B cell (primary cell): ENCODE measurements around the gene LAMP2. TPM values are rescaled to one million over a fixed set of nuclear protein-coding genes. Genes with fewer than 3 reads are reported as not detected.

Experiments
- ATAC-seq: fragments of 200-7000 bp; cut with Tn5 transposase; one replicate; pipeline ENCODE4 v1.10.0; 2021; ENCODE audit warnings: low read depth, mild to moderate bottlenecking, moderate number of reproducible peaks, moderate library complexity
- CTCF ChIA-PET: fragments of 350-600 bp; sonication (Branson Sonifier 250); formaldehyde crosslinking; loops from one replicate; lab custom pipeline; 2021; ENCODE audit warnings: antibody characterized with exemption, inconsistent platforms; lab: Charles Lee
- POLR2A ChIA-PET: fragments of 350-600 bp; sonication (Branson Sonifier 250); formaldehyde crosslinking; loops from one replicate; lab custom pipeline; 2021; ENCODE audit warnings: antibody characterized with exemption; lab: Charles Lee
- DNase-seq: peaks from one replicate; pipeline ENCODE4 v3.0.0; 2013
- H2AFZ ChIP-seq: 2 replicates; pipeline ENCODE4 v1.6.1; 2012; ENCODE audit warnings: mild to moderate bottlenecking, low read depth, low read length; ENCODE audit not compliant: insufficient read depth, poor library complexity, severe bottlenecking
- H3K27ac ChIP-seq, 2 donors: 1 replicate in 1 of 2; 2 replicates in 1 of 2; pipeline ENCODE4 v1.5.1; 2012 to 2013; ENCODE audit warnings: low read length in 2 of 2, mild to moderate bottlenecking in 2 of 2, moderate library complexity in 1 of 2
- H3K27me3 ChIP-seq, 4 experiments: fragments of 200-600 bp in 1 of 4; sonication (generic) in 1 of 4; replicated peaks in 1 of 4; 1 replicate in 2 of 4; 2 replicates in 2 of 4; pipeline versions ENCODE4 v1.6.1 to v1.7.0; 2013 to 2016; ENCODE audit warnings: low read length in 3 of 4, mild to moderate bottlenecking in 2 of 4, mixed read lengths in 1 of 4, moderate library complexity in 1 of 4; ENCODE audit not compliant: insufficient read depth in 4 of 4, control insufficient read depth in 3 of 4; ENCODE audit errors: control extremely low read depth in 1 of 4
- H3K36me3 ChIP-seq, 2 experiments: replicated peaks in 1 of 2; 1 replicate in 1 of 2; 2 replicates in 1 of 2; pipeline versions ENCODE4 v1.6.1 to v1.7.1; 2013; ENCODE audit warnings: low read length in 1 of 2; ENCODE audit not compliant: insufficient read depth in 2 of 2, control insufficient read depth in 1 of 2; ENCODE audit errors: control extremely low read depth in 1 of 2, extremely low read depth in 1 of 2
- H3K4me1 ChIP-seq, 2 donors: fragments of 200-600 bp in 1 of 2; sonication (generic) in 1 of 2; 1 replicate in 1 of 2; 2 replicates in 1 of 2; pipeline versions ENCODE4 v1.5.1 to v1.6.1; 2013 to 2017; ENCODE audit warnings: low read length in 2 of 2; ENCODE audit not compliant: control insufficient read depth in 2 of 2, insufficient read depth in 2 of 2
- H3K4me2 ChIP-seq: replicated peaks from 2 replicates; pipeline ENCODE3; 2012; ENCODE audit warnings: mild to moderate bottlenecking, low read depth, low read length; ENCODE audit not compliant: poor library complexity, severe bottlenecking
- H3K4me3 ChIP-seq, 5 experiments: fragments of 200-600 bp in 1 of 5; sonication (generic) in 1 of 5; 1 replicate in 3 of 5; 2 replicates in 2 of 5; pipeline versions ENCODE4 v1.5.1 to v1.7.0; 2011 to 2016; ENCODE audit warnings: low read length in 4 of 5, mild to moderate bottlenecking in 4 of 5, low read depth in 2 of 5, control low read depth in 1 of 5, moderate library complexity in 1 of 5; ENCODE audit not compliant: insufficient read depth in 1 of 5; ENCODE audit errors: control extremely low read depth in 1 of 5, extremely low read depth in 1 of 5
- H3K79me2 ChIP-seq: fragments of 200-600 bp; sonication (generic); one replicate; pipeline ENCODE4 v1.6.0; 2016; ENCODE audit warnings: low read length; ENCODE audit not compliant: control insufficient read depth, insufficient read depth
- H3K9ac ChIP-seq: fragments of 200-600 bp; sonication (generic); 2 replicates; pipeline ENCODE4 v1.6.1; 2017; ENCODE audit warnings: mild to moderate bottlenecking, low read length, moderate library complexity
- H3K9me3 ChIP-seq, 3 donors: one replicate each; pipeline versions ENCODE4 v1.6.1 to v1.7.1; 2013; ENCODE audit warnings: low read length in 2 of 3; ENCODE audit not compliant: control insufficient read depth in 2 of 3, insufficient read depth in 1 of 3; ENCODE audit errors: control extremely low read depth in 1 of 3
- H4K20me1 ChIP-seq: 2 replicates; pipeline ENCODE4 v1.6.0; 2012; ENCODE audit warnings: mild to moderate bottlenecking, low read length; ENCODE audit not compliant: insufficient read depth, control insufficient read depth, poor library complexity, severe bottlenecking
- H3K27ac Mint-ChIP-seq: one replicate; pipeline ENCODE4 v1.8.0; 2021; ENCODE audit warnings: mixed read lengths
- H3K27me3 Mint-ChIP-seq: one replicate; pipeline ENCODE4 v1.8.0; 2021; ENCODE audit warnings: mixed read lengths
- H3K4me1 Mint-ChIP-seq: one replicate; pipeline ENCODE4 v1.8.0; 2021; ENCODE audit warnings: mixed read lengths
- H3K4me3 Mint-ChIP-seq: one replicate; pipeline ENCODE4 v1.8.0; 2021; ENCODE audit warnings: mixed read lengths
- H3K9me3 Mint-ChIP-seq: one replicate; pipeline ENCODE4 v1.8.0; 2022; ENCODE audit warnings: mixed read lengths; ENCODE audit not compliant: insufficient read depth
- CTCF ChIP-seq: fragments of 200-600 bp; IDR thresholded peaks from one replicate; pipeline ENCODE4 v1.8.0; 2022; ENCODE audit warnings: antibody characterized with exemption, mild to moderate bottlenecking
- EZH2 ChIP-seq: IDR thresholded peaks from 2 replicates; pipeline ENCODE4 v1.6.1; 2012; ENCODE audit warnings: borderline replicate concordance, low read depth, mild to moderate bottlenecking, moderate library complexity, low read length; ENCODE audit not compliant: insufficient read depth, poor library complexity, severe bottlenecking
- WGBS: methylation state at CpG from one replicate; pipeline ENCODE4 v1.1.5; 2013; ENCODE audit warnings: missing lambda C conversion rate; ENCODE audit not compliant: insufficient coverage; 5-methylcytosine and 5-hydroxymethylcytosine counted together
- intact Hi-C: fragments of 100-400 bp; cut with micrococcal nuclease; formaldehyde crosslinking; loops from one replicate; pipeline ENCODE4 v1.10.0; 2022
- polyA plus RNA-seq: library from polyadenylated mRNA; depleted of rRNA; stranded (reverse); fragments of >200 nt; gene quantifications from 2 replicates; pipeline ENCODE4 v1.2.3, GENCODE V29; 2012
- total RNA-seq, 2 donors: library from RNA; stranded (reverse); fragments of 120-200 nt in 1 of 2; gene quantifications; 1 replicate in 1 of 2; 2 replicates in 1 of 2; pipeline versions ENCODE4 v1.2.3 to v1.2.4, GENCODE V29; 2013 to 2022

LAMP2 gene
- total and polyA plus RNA-seq, 2 donors (not counting 1 experiment from before 2014, with no cell fraction given): 11.2 to 37.1 TPM

DNA sequence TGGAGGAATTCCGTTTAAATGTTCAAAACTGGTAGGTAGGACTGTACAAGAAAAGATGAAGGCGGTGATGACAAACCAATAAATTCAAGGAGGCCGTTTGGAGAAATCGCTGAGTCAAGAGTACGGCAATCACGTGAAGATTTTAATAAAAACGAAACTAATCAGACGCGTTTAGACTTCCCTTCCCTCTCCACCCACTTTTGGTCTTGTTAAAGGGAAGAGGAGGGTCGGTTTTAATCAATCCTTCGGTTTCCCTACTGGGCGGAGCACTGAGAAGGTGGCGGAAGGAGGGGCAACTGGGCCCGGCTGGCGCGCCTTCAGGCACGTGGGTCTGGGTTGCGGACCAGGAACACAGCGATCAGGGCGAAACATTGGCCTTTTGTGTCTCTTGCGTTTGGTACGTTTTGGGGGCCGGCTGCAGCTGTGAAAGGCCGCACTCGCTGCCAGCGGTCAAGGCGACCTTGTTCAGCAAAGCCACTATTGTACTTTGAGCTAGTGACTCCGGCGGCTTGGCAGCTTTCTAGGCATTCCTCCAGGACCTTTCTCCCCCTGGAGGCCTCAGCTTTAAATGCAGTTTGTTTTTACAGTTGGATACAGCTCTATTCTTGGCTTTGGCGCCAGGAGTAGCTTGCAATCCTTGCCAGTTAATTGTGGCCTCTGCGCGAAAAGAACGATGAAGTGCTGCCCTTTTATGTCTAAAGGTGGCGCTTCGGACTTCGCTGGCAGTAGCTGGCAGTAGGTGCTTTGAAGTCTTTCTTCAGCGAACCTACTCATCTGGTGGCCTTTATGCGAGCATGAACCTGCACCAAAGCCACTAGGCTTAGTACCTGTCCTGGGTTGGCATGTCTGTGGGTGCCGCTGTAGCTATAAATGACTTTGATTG, 16.8 kb upstream of the LAMP2 start:
- H2AFZ ChIP-seq: peak overlapping the region; percentile 80
- no peaks in the 10 kb centered on the region for H3K9me3 Mint-ChIP-seq
- H3K9me3 ChIP-seq: no peaks in the 10 kb centered on the region
- no peaks in the 10 kb centered on the region for H3K36me3 ChIP-seq
- H3K27me3 Mint-ChIP-seq: no peaks in the 10 kb centered on the region
- H3K4me2 ChIP-seq: peak overlapping the region; percentile 66
- H3K27ac ChIP-seq: peak overlapping the region; percentile 68 to 77
- H3K4me1 ChIP-seq: peaks cover 7% of the 10 kb centered on the region in 2 donors
- 0% methylated on average over 17 of the region's 39 CpGs for WGBS
- H3K27ac Mint-ChIP-seq: peak overlapping the region; percentile 95
- H4K20me1 ChIP-seq: no peaks in the 10 kb centered on the region
- ChIA-PET POLR2A (interaction anchor here (0.5 to 1.1 kb wide), 3 partner anchors 17 to 170 kb away, joined by 3 to 4 read pairs (median 4); partner anchors contain the start of genes CUL4B and LAMP2), CTCF (interaction anchor here (0.6 to 1.9 kb wide), 12 partner anchors 10 to 270 kb away, joined by 3 to 5 read pairs (median 4); partner anchors contain the start of genes CUL4B and LAMP2)
- H3K4me1 Mint-ChIP-seq: peaks cover 13% of the 10 kb centered on the region
- peak; percentile 75 for DNase-seq
- H3K4me3 Mint-ChIP-seq: peak overlapping the region; percentile 92
- intact Hi-C loops: loop anchor here (1.0 kb wide), 1 partner anchor 17 kb away; the partner anchor contains the start of gene LAMP2
- no peaks in the 10 kb centered on the region for H3K79me2 ChIP-seq
- ATAC-seq: peak; percentile 74
- peak overlapping the region; percentile 19 to 86 (median 69) for H3K4me3 ChIP-seq
- peak overlapping the region; percentile 75 for H3K9ac ChIP-seq
- TF ChIP-seq EZH2 (no peak), CTCF (peak; percentile 66)
- H3K27me3 ChIP-seq: no peaks in the 10 kb centered on the region
